HG02943 (cell line): ENCODE data around the gene CENPP.

Source experiments
- ATAC-seq: cut with Tn5 transposase; IDR thresholded peaks from one replicate; pipeline ENCODE4 v1.9.1; 2021; ENCODE audit warnings: mild to moderate bottlenecking, low read depth, moderate library complexity; ENCODE audit not compliant: unreplicated experiment

CENPP gene

DNA sequence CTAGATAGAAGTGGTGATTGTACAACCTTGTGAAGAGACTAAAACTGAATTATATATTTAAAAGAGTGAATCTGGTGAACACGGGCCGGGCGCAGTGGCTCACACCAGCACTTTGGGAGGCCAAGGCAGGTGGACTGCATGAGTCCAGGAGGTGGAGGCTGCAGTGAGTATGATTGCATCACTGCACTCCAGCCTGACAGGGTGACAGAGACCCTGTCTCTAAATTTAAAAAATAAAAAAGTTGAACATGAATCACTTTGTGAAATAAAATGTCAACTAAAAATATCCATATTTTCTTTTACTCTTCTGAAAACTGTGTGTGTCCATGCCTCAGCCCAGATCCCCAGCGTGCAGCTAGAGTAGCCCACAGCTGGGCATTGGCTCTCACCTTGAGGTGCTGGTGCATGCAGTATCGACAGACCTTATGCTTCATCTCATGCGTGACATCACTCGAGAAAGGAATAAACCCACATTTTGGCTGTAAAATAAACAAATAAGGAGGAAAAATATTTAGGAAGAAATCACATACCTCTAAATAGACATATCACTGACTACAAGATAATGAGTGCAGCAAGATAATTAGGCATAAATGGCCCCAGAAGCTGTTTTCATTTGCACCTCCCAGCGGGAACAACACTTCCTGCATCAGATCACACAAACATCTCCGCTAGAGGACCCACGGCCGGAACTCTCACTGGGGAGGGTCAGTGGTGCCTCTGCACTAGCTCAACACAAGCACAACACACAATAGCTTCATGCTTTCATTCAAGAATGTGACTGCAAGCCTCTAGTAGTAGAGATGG, 322.1 kb downstream of the CENPP start:
- no peak for ATAC-seq

DNA sequence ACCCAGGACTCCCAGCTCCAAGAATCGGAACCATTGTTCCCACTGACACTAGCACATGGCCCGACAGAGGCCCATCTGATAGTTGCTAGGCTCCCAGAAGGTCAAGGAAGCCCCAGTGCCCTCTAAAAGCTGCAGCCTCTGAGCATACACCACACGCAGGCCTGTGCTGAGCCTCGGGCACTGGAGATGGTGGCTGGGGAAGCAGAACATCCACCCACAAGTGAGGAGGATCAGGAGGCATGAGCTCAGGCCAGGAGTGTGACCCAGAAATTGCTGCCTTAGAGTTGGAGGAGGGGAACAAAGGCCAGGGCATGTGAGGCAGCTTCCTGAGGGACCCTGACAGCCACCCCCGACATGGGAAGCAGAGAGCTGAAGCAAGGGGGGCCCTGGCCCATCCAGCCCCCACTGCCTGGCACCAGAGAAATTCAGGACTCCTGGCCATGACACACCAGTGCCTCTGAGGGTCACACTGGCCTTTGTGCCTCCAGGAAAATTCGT, 322.8 kb downstream of the CENPP start:
- ATAC-seq = no peak

GRCh38 chr9:92649007-92649406, 323.3 kb downstream of the CENPP start:
- ATAC-seq = no peak

DNA sequence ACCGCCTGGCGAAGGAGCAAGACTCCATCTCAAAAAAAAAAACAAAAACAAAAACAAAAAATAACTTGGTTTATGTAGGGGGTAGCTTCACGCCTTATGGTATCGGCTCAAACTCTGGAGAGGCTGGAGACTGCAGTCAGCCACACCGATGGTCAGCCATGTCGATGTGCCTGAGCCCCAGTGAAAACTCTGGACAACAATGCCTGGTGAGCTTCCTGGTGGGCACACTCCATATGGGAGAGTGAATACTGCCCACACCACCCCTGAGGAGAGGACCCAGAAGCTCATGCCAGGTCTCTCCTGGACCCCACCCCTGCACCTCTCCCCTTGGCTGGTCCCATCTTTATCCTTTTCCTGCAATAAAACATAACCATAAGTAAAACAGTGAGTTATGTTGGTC, 324.5 kb downstream of the CENPP start:
- ATAC-seq = no peak

GRCh38 chr9:92650839-92651621, 325.3 kb downstream of the CENPP start:
- no peak for ATAC-seq

- no peak for ATAC-seq
Observed at GRCh38 chr9:92652461-92652860, 326.7 kb downstream of the CENPP start.

GRCh38 chr9:92654481-92655301, 328.9 kb downstream of the CENPP start:
- no peak for ATAC-seq

GRCh38 chr9:92655366-92655765, 329.6 kb downstream of the CENPP start:
- ATAC-seq = no peak

- no peak for ATAC-seq
Observed at GRCh38 chr9:92655896-92656536, 330.3 kb downstream of the CENPP start.

GRCh38 chr9:92656537-92656925, 330.8 kb downstream of the CENPP start:
- ATAC-seq = no peak

DNA sequence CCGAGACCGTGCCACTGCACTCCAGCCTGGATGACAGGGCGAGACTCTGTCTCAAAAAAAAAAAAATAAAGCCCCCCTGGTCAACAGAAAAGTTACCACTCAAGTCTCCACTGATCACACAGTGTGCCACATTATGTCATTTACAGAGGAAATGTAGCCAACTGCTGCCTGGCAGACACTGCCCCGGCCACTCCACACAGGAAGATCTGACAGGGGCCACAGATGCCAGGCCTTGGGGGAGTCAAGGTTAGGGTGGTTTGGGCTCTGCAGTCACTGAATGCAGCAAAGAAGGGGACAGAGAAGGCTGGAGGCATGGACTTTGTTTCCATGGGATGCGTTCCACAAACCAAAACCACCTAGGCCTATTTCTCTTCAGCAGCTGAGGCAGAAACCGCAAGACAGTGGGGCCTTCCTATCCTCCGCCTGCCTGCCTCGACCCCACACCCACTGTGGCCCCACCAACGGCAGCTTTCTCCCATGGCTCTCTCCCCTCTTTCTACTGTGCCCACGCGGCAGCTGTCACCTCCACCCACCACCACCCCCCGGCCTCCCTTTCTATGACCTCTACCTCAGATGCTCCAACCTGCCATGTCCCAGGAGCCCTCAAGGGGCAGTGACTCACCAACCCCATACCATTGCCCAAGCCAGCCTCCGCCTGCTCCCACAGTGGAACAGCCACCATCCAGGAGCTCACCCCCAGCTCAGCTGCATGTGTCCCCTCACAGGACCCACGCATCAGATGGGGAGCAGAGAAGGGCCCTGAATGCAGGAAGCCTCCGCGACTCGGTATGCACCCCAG, 331.7 kb downstream of the CENPP start:
- ATAC-seq = no peak

DNA sequence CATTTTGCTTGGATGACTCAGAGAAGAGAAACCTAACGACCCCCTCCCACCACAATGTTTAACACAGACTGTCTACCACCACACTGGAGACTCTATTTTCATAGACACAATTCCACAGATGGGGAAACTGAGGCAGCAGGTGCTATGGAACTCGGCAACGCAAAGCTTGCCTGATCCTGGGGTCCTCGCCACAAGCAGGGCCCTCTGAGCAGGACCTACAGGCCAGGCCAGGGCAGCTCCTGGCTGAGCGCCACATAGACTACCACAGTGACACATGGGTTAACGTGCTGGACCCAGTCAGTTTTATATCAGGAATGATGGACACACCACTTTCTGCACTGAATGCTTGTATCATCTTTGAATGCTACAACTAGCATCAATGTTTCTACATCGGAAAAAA, 332.4 kb downstream of the CENPP start:
- no peak for ATAC-seq

GRCh38 chr9:92658611-92659010, 332.9 kb downstream of the CENPP start:
- ATAC-seq = no peak

DNA sequence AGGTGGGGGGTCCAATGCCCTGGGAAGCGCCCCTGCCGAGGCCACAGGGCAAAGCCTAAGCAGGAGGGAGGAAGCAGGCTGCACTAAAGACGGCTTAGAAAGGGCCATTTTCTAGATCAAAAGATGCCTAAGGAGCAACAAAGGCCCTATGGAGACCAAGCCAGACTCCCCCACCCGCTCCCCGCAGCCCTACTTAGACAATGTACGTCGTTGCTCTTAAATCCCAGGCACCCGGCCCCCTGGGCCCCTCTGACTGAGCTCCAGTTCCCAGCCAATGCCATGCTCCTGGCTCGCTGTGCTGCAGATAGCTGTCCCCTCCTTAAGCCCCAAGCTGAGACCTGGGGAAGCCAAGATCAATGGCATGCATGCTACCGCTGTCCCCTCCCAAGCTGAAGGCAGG, 333.8 kb downstream of the CENPP start:
- no peak for ATAC-seq

- ATAC-seq = no peak
Observed at GRCh38 chr9:92660266-92660665, 334.5 kb downstream of the CENPP start.

- no peak for ATAC-seq
Observed at GRCh38 chr9:92661127-92661526, 335.4 kb downstream of the CENPP start.

GRCh38 chr9:92661743-92662142, 336.0 kb downstream of the CENPP start:
- ATAC-seq = no peak

DNA sequence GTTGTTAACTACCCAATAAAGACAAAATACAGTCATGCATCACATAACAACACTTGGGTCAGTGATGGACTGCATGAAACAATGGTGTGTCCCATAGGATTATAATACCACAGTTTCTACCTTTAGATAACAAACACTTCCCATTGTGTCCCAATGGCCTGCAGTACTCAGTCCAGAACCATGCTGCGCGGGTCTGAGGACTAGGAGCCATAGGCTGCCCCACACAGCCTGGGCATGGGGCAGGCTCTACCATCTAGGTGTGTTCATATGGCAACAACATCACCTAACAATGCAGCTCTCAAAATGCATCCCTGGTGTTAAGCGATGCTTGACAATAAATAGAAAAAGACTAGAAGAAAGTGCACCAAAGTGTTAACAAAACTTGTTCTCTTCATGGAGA, 337.4 kb downstream of the CENPP start:
- ATAC-seq = no peak

GRCh38 chr9:92663951-92664350, 338.2 kb downstream of the CENPP start:
- no peak for ATAC-seq
